Right kidney (tissue), 1 donor: ENCODE results near the gene DPYSL3.
"Not testable (repeated sequence)": the region's sequence is repeated elsewhere in the genome, so short reads cannot be mapped to it uniquely, and the experiment has no call there.

Experiments
- DNase-seq: peaks from one replicate; pipeline ENCODE4 v3.0.0-alpha.2; 2016

DPYSL3 gene

DNA sequence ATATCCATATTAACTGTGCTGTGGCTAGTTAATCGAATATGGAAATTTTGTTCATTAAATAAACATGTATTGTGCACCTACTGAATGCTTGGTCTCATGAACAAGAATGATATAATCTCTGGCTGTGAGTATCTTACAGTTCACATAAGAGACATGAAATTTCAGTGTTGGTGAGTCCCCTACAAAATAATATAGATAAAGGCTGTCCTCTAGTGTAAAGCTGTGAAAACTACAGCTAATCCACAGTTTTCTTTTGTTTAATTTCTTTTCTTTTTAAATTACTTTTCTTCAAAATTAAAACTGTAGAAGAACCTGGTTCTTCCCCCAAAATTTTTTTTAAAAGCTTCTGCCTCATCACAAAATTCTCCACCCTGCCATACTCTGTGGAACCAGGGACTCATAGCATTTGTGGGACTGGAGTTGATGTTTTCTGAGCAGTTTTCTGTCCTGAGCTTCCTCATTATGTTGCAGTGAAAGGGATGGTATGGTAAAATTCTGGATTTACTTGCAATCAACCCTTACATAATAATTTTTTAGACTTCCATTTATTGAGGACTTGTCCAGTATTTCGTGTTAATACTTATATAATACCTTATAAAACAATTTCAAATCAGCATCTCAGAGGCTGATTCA lies 140.0 kb downstream of the DPYSL3 start:
- peak; percentile 24 for DNase-seq

DNA sequence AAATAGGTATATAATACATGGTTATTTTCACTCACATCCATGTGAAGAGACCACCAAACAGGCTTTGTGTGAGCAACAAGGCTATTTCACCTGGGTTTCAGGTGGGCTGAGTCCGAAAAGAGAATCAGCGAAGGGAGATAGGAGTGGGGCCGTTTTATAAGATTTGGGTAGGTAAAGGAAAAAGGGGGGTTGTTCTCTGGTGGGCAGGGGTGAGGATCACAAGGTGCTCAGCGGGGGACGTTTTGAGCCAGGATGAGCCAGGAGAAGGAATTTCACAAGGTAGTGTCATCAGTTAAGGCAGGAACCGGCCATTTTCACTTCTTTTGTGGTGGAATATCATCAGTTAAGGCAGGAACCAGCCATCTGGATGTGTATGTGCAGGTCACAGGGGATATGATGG lies 142.5 kb downstream of the DPYSL3 start:
- DNase-seq: not testable (repeated sequence)

DNA sequence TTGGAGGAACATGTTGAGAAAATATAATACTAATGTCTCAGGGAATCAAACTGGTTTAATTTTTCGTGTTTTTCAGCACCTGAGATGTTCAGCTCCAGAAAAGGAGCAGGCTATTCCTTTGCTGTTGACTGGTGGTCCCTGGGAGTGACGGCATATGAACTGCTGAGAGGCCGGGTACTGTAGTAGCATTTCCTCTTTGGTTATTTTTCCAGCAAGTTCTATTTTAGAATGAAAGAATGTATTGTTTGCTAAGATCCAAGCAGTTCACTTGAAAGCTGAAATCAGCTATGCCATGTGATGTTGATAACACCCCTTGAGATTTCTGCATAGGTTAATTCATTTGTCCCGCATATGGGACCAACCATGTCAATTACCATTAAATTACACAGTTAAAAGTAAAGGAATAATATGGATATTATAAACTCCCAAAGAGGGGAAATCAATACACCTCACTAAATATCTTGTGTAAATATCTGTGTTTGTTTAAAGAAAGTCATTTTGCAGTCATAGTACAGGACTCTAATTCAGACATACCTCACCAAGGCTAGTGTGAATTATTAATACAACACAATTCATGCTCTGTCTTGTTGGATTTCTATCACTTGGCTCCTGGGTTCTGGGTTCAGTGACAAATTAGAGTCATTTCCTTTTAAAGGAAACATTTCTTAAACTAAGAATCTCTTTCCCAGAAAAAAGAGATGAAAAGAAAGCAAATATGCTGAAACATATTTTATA lies 148.3 kb downstream of the DPYSL3 start:
- DNase-seq: no peak

DNA sequence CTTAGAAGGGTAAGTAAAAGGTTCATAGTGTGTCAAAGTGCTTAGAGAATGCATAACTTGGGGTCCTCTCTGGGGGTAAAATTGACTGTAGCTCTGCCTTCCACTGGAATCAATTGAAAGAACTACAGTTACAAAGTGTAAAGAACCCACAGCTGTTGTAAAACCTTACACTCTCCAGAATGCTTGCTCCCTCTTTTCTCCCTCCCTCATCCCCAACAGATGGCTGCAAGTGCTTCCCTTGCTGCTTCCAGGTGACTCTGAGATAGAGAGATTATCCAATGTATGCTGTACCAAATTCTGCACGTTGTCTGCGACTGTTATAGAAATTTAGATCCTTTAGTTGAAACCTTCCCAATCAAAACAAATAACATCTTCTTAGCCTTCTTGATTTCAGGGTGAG lies 149.1 kb downstream of the DPYSL3 start:
- DNase-seq: no peak

DNA sequence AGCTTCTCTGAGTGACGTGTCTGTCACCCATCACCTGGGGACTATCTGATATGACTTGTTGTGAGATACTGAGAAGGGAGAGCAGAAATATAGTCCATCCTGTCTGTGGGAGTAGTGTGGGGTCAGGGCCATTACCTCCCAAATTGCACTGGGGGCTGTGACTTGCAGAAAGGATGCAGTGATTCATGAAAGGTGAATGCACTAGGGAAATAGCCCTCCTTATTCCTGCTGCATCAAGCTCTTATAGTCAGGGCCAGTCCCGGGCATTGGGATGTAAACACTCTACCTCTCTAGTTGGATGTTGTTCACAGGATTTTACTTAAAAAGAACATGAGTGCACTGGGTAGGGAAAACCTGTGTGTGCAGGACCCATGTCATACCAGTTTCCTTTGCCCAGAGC lies 150.3 kb downstream of the DPYSL3 start:
- DNase-seq: peak; percentile 6

DNA sequence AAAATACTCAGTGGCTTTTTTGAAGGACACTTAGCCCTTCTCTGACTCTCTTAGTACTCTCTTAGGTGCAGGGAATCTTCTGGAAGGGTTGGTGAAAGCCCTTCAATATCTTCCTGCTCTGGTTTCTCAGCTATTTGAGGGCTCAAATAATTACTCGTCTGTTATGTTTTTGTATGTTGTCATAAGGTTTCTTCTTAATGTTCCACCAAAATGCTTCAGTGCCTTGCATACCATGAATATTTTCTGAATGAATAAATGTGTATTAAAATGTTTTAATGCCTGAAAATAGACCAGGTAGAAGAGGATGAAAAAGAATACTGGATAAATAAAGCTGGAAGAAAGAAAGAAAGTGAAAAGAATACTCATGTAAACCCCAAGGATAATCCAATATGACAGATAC lies 150.8 kb downstream of the DPYSL3 start:
- no peak for DNase-seq

DNA sequence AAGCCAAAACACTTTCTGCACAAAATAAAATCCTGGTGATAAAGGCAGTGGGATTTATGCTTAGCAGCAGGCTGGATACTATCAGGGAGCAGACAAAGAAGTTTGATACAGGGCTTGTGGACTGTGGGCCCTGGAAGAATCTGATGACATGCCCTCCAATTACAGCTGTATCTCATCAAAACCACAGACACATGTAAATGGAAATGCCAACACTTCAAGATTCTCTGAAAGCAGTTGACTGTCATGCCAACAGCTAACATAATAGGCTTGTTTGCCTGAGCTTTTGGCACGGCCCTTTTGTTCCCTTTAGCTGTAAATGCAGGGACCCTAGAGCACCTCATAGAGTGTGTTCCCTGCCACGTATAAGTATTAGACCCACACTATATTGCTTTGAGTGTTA lies 160.6 kb downstream of the DPYSL3 start:
- DNase-seq: no peak

DNA sequence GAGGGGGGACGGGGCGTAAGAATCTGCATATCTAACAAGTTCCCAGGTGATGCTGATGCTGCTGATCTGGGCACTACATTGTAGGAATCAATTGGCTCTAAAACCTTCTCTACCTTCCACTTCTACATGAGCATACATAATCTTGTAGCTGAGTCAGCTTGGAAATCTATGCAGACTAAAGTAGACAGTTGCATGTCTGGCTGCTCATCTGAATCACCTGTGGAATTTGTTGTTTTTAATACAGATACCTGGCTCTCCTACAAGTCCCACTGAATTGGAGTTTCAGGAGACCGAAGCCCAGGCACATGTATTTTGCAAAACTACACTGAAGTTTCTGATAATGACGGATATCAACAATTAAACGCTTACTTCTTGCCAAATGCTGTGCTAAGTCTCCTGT lies 161.4 kb downstream of the DPYSL3 start:
- DNase-seq: no peak

DNA sequence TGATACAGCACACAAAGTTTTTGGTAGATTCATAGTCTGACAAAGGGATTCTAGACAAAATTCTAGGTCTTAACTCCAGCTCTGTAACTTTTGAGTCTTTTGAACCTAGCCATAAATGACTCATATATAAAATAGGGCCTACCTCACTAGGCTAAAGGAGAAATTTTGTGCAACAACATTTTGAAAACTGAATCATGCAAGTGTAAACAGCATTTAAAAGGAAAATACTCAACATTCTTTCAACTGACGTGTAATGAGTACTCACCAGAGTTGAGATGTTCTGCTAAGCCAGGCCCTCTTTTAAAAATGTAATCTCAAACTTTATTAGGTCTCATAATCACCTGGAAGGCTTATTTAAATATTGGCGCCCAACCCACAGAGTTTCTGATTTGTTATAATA lies 161.8 kb downstream of the DPYSL3 start:
- no peak for DNase-seq

DNA sequence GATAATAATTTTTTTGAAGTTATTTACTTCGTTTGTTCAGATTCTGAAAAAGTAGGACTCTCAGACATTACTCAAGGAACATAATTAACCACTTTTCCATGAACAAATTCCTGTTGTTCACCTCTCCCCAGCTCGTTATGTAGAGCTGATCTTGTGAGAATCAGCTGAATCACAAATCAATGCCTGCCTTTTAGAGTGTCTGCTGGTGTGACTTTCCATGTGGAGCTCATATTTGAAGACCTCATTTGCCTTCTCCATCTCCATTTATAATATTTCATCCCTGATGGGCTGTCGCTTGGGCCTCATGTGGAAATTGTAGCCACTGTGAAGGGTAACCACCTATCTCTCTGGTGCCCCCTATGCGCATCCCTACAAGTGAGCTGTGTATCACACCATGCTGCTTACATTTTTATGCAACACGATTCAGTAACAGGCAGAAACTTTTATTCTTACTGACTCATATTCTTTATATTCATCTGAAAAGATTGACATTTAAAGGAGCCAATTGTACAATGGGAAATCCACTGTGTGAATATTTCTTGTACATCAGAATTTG lies 163.8 kb downstream of the DPYSL3 start:
- DNase-seq: no peak

DNA sequence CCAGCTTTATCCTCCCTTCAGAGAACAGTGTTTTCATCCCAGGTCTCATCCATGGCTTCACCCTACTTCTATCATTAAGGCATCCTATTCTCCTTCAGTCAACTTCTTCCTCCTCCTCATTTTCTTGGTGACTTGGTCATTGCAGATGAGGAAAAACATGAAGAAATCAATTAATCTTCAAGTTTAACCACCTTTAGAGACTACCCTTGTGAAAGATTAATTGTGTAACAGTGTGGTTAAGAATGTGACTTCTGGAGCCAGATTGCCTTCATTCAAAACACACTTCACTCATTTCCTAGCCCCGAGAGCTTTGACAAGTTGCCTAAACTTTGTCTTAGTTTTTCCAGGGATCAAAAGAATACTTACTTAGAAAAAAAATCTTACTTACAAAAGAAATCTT lies 165.0 kb downstream of the DPYSL3 start:
- DNase-seq: no peak

DNA sequence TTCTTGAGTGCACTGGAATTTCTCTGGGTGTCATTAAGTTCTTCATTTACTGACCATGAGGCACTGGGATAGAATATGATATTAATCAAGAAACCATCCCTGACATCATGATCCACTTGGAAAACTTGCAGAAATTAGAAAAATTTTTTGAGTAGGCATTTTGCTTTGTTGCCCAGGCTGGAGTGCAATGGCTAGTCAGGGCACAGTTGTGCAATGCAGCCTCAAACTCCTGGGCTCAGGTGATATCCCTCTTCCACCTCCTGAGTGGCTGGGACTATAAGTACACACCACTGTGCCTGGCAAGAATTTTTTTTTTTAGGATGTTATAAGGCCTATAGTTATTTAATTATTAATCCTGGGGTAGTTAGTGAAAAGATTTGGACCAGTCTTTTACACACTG lies 168.5 kb downstream of the DPYSL3 start:
- no peak for DNase-seq

DNA sequence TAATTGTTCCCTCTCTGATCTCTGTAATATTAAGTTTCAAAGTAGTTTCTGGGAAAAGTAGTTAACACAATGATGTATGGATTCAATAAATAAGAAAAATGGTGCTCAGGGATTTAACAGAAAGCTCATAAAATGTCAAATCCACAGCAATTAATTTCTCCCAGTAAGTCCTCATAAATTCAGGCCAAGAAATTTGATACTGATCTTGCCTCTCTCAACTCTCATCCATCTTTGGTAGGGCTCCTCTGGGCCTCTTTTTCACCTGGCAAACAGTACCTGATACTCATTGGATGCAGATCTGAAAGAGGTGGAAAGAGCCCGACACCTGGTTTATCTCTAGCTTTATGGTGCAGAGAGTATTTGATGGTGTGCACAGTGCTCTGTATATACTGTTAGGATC lies 168.9 kb downstream of the DPYSL3 start:
- DNase-seq: no peak
